Heart left ventricle (tissue), 16 donors: ENCODE measurements around the gene PCCA. TPM values are rescaled to one million over a fixed set of nuclear protein-coding genes. Genes with fewer than 3 reads are reported as not detected.

Source experiments
- ATAC-seq, 4 donors: fragments of 200-7000 bp; cut with Tn5 transposase; one replicate each; pipeline ENCODE4 v1.9.1; 2020 to 2022; ENCODE audit warnings: moderate library complexity in 4 of 4, mild to moderate bottlenecking in 3 of 4, moderate number of reproducible peaks in 1 of 4
- DNase-seq, 5 donors: peaks; one replicate each; pipeline ENCODE4 v3.0.0-alpha.2; 2020
- H3K27ac ChIP-seq, 12 donors: fragments of 200-600 bp; sonication (generic) in 4 of 12; one replicate each; pipeline versions ENCODE4 v1.5.0 to v1.8.0; 2016 to 2022; ENCODE audit warnings: mild to moderate bottlenecking in 2 of 12
- H3K27me3 ChIP-seq, 9 donors: fragments of 200-600 bp; sonication (generic) in 2 of 9; one replicate each; pipeline versions ENCODE4 v1.5.1 to v1.8.0; 2016 to 2022; ENCODE audit warnings: mild to moderate bottlenecking in 3 of 9
- H3K36me3 ChIP-seq, 9 donors: fragments of 200-600 bp; sonication (generic) in 2 of 9; one replicate each; pipeline versions ENCODE4 v1.5.0 to v1.8.0; 2018 to 2022; ENCODE audit warnings: mild to moderate bottlenecking in 2 of 9
- H3K4me1 ChIP-seq, 12 donors: fragments of 200-600 bp; sonication (generic) in 4 of 12; one replicate each; pipeline versions ENCODE4 v1.5.0 to v1.8.0; 2016 to 2022; ENCODE audit warnings: mild to moderate bottlenecking in 3 of 12
- H3K4me3 ChIP-seq, 12 donors: fragments of 200-600 bp; sonication (generic) in 4 of 12; one replicate each; pipeline versions ENCODE4 v1.5.0 to v1.8.0; 2017 to 2022; ENCODE audit warnings: mild to moderate bottlenecking in 9 of 12, moderate library complexity in 4 of 12
- H3K9me3 ChIP-seq, 12 donors: fragments of 200-600 bp; sonication (generic) in 4 of 12; one replicate each; pipeline versions ENCODE4 v1.5.0 to v1.8.0; 2016 to 2022; ENCODE audit warnings: mild to moderate bottlenecking in 1 of 12
- POLR2A ChIP-seq, 2 donors: fragments of 450-650 bp; IDR thresholded peaks; one replicate each; pipeline ENCODE4 v1.6.1; 2017; ENCODE audit warnings: antibody characterized with exemption in 2 of 2, mild to moderate bottlenecking in 2 of 2, moderate library complexity in 2 of 2
- WGBS, 4 donors: extraction: QIAGEN DNeasy Blood & Tissue Kit in 2 of 4; methylation state at CpG; one replicate each; pipeline versions ENCODE4 v1.1.5 to v1.1.7; 2013 to 2018; 5-methylcytosine and 5-hydroxymethylcytosine counted together
- intact Hi-C, 10 donors: fragments of 100-400 bp; cut with DNase I; formaldehyde crosslinking; loops; one replicate each; pipeline versions ENCODE4 v1.11.1 to v1.14.2; 2022
- long read RNA-seq, 3 donors: library from polyadenylated mRNA; unstranded; transcript quantifications; one replicate each; pipeline ENCODE4 v2.0.0, GENCODE V29; 2020 to 2021
- polyA plus RNA-seq, 2 donors: library from polyadenylated mRNA; stranded (reverse); fragments of 200-250 nt; gene quantifications; one replicate each; pipeline ENCODE4 v1.2.3, GENCODE V29; 2013
- total RNA-seq, 9 donors: library from RNA; depleted of rRNA in 2 of 9; stranded (reverse); fragments of >200 nt in 2 of 9; fragmentation: NEBNext Ultra II Directional in 3 of 9; extraction: Animal tissue kit (Norgen Biotek cat#: 25700) in 3 of 9; gene quantifications; one replicate each; pipeline versions ENCODE4 v1.1.0 to v1.2.4, GENCODE V29; 2016 to 2023
- TF ChIP-seq, protein P1 (sequence below), 12 donors: fragments of 200-600 bp; sonication (generic) in 4 of 12; IDR thresholded peaks; one replicate each; pipeline versions ENCODE4 v1.5.0 to v1.8.0; 2018 to 2022; ENCODE audit warnings: antibody characterized with exemption in 12 of 12, mild to moderate bottlenecking in 5 of 12
- donor health status: ischemic (EF 13 %, LVEDD 7.1; RV severe dilation, severe dysfunction).
- donor health status: healthy with polysubstance abuse.
- donor health status: DM: no; HTN: yes; CAD: no.
- donor health status: DM: no; HTN: no; CAD: no.
- donor health status: ischemic (EF 25% LVEDD 6.9; RV normal size, moderate dysfunction).
- donor health status: ischemic (EF 25% LVEDD 5.7; RV mildly dilated, moderate dysfunction).
- donor health status: healthy.
- donor health status: DM: yes; HTN: yes; CAD: no.
- donor health status: ischemic (EF 35%, LVEDD 5.7; RV mildly dilated, moderate dysfunction).
- donor health status: nonischemic (EF 11% LVEDD 7.7; RV severe dilation, severe dysfunction).
- donor health status: DM: yes; HTN: yes; CAD: no.
- donor health status: PGD.
- donor health status: ischemic (EF 29% LVEDD 5.4; RV normal size, mild dysfunction).
- donor health status: nonischemic (EF 23%, LVEDD 6.1; RV moderate dilation, normal function).

PCCA gene, protein sequence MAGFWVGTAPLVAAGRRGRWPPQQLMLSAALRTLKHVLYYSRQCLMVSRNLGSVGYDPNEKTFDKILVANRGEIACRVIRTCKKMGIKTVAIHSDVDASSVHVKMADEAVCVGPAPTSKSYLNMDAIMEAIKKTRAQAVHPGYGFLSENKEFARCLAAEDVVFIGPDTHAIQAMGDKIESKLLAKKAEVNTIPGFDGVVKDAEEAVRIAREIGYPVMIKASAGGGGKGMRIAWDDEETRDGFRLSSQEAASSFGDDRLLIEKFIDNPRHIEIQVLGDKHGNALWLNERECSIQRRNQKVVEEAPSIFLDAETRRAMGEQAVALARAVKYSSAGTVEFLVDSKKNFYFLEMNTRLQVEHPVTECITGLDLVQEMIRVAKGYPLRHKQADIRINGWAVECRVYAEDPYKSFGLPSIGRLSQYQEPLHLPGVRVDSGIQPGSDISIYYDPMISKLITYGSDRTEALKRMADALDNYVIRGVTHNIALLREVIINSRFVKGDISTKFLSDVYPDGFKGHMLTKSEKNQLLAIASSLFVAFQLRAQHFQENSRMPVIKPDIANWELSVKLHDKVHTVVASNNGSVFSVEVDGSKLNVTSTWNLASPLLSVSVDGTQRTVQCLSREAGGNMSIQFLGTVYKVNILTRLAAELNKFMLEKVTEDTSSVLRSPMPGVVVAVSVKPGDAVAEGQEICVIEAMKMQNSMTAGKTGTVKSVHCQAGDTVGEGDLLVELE
- total RNA-seq = 10 to 100 TPM; 30.7 to 67.0 (median 44.6) TPM
- 10 to 100 TPM; 25.6 to 31.7 TPM for polyA plus RNA-seq
- long read RNA-seq, donor 1, transcript PCCA-202 (24 exons, 2,494 nt) = major isoform, 63 of 90 reads
- long read RNA-seq, donor 1, transcript PCCA-201 (23 exons, 2,418 nt) = minor isoform, 10 of 90 reads
- long read RNA-seq, donor 1, partial matches to known transcripts = 3 of 90 reads
- long read RNA-seq, donor 1, other reads (novel, unspliced or antisense) = 13 of 90 reads
- long read RNA-seq, donor 2, transcript PCCA-202 (24 exons, 2,494 nt) = major isoform, 142 of 209 reads
- long read RNA-seq, donor 2, transcript PCCA-201 (23 exons, 2,418 nt) = minor isoform, 26 of 209 reads
- long read RNA-seq, donor 2, partial matches to known transcripts = 9 of 209 reads
- long read RNA-seq, donor 2, other reads (novel, unspliced or antisense) = 29 of 209 reads
- long read RNA-seq, donor 3, transcript PCCA-202 (24 exons, 2,494 nt) = major isoform, 40 of 53 reads
- long read RNA-seq, donor 3, partial matches to known transcripts = 0 of 53 reads
- long read RNA-seq, donor 3, other reads (novel, unspliced or antisense) = 9 of 53 reads

DNA sequence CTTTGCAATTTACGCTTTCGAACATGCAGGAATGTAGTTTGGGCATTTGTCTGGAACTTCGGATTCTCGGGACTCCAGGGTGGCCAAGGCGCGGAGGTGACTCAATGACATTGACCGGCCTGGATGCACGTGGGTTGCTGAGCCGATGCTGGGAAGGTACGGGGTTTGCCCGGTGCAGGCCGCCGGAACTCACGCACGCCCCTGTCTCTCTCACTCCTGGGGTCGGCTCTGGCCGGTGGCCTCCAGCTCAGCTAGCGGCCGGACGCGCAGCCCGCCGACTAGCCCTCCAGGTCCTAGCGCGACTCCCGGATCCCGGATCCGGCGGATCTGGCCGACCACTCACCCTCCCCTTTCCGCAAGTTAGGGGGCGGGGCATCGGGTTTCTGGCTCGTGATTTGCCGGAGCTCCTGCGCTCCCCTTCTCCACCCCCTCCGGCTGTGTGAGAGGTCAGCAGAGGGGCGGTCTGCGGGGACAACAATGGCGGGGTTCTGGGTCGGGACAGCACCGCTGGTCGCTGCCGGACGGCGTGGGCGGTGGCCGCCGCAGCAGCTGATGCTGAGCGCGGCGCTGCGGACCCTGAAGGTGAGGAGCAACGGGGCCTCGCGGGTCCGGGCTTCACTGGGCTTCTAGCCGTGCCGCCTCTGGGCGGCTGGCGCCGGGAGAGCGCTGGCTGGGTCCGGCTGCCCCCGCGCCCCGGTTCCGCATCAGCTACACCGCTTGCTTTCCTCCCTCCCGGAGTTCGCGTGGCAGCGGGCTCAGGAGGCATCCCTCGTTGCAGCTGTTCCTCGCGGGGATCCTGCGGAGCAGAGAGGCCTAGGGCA is at the start of gene PCCA:
TSS of gene PCCA (plus strand) at position 450 of the 821 bp plus-strand sequence. CDS start at position 478, 28 bp downstream.
- H3K4me3 ChIP-seq = peak within 1 kb of the TSS; percentile 74 to 97 (median 90)
- ATAC-seq (peak; percentile 99 to 100 (median 100)), DNase-seq (peak; percentile 97 to 98 (median 97))
- H3K9me3 ChIP-seq = no peaks in the 10 kb centered on the region
- intact Hi-C loops = loop anchor here in 1 of 10 donors (5.0 kb wide), 1 partner anchor 583 kb away; the partner anchor contains the start of gene TMTC4
- H3K27me3 ChIP-seq = no peaks in the 10 kb centered on the region
- WGBS, 4 donors = 0 to 1% (median 0%) methylated on average over 41 to 77 of the region's 77 CpGs
- TF ChIP-seq, protein P1, sequence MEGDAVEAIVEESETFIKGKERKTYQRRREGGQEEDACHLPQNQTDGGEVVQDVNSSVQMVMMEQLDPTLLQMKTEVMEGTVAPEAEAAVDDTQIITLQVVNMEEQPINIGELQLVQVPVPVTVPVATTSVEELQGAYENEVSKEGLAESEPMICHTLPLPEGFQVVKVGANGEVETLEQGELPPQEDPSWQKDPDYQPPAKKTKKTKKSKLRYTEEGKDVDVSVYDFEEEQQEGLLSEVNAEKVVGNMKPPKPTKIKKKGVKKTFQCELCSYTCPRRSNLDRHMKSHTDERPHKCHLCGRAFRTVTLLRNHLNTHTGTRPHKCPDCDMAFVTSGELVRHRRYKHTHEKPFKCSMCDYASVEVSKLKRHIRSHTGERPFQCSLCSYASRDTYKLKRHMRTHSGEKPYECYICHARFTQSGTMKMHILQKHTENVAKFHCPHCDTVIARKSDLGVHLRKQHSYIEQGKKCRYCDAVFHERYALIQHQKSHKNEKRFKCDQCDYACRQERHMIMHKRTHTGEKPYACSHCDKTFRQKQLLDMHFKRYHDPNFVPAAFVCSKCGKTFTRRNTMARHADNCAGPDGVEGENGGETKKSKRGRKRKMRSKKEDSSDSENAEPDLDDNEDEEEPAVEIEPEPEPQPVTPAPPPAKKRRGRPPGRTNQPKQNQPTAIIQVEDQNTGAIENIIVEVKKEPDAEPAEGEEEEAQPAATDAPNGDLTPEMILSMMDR (IDR thresholded peaks at IDR 0.05) = peak in 1 of 12 donors; percentile 15
- peak in 1 of 2 donors; percentile 82 for TF ChIP-seq POLR2A (IDR thresholded peaks at IDR 0.05)
- peak within 1 kb of the TSS in 11 of 12 donors; percentile 68 to 84 (median 79) for H3K27ac ChIP-seq
- H3K36me3 ChIP-seq = no peaks in the 10 kb centered on the region
- H3K4me1 ChIP-seq = peaks cover 0 to 32% (median 16%) of the 10 kb centered on the region in 12 donors

DNA sequence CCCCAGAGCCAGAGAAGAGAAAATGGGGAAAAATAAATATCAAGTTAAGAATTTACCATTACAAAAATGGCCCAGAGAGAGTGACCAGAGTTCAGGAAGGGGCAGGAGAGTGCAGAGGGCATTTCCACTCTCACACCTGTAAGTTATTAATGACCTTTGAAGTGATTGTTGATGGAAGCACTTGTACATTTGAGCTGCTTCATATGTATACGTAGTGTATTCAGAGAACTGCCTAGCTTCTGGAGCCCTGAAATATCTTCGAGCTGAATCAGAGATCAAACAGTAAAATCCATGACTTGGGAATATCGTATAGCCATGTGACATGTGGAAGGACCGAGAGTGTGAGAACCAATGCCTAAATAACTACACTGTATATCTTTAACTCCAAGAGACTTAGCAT is 49.2 kb upstream of the PCCA start:
- intact Hi-C loops = no loop called here
- TF ChIP-seq POLR2A (IDR thresholded peaks at IDR 0.05) = no peak
- TF ChIP-seq, protein P1 (IDR thresholded peaks at IDR 0.05) = no peak
- H3K36me3 ChIP-seq = no peaks in the 10 kb centered on the region
- no peak for DNase-seq
- no peaks in the 10 kb centered on the region for H3K9me3 ChIP-seq
- WGBS, 4 donors = 45 to 51% (median 49%) methylated on average over 4 of the region's 4 CpGs
- ATAC-seq = no peak
- peaks cover 0 to 12% (median 0%) of the 10 kb centered on the region in 9 donors for H3K27me3 ChIP-seq
- no peak overlapping the region for H3K27ac ChIP-seq
- H3K4me1 ChIP-seq = no peaks in the 10 kb centered on the region
- no peak overlapping the region for H3K4me3 ChIP-seq

DNA sequence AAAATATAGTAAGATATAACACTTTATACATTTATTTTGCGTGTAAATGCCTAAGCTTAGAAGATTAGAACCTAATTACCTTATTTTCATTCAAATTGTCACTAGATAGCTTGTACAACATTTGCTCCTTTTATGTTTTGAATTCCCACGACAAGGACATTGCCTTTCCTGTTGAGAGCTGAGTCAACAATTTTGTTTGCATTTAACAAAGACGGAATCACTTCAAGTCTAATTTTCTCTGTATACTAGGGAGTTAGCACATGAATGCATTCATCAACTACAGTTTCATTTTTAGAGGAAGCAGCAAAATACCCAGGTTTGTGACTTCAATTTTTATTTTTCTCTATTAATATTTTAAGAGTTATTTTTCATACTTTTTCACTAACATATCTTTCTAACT is 48.7 kb upstream of the PCCA start:
- H3K4me3 ChIP-seq = no peak overlapping the region
- H3K27me3 ChIP-seq = peaks cover 0 to 12% (median 0%) of the 10 kb centered on the region in 9 donors
- no peaks in the 10 kb centered on the region for H3K4me1 ChIP-seq
- H3K27ac ChIP-seq = no peak overlapping the region
- ATAC-seq (no peak), DNase-seq (no peak)
- no peaks in the 10 kb centered on the region for H3K9me3 ChIP-seq
- WGBS, 4 donors = 39 to 49% (median 44%) methylated on average over 3 of the region's 3 CpGs
- TF ChIP-seq, protein P1 (IDR thresholded peaks at IDR 0.05) = no peak
- TF ChIP-seq POLR2A (IDR thresholded peaks at IDR 0.05) = no peak
- intact Hi-C loops = no loop called here
- no peaks in the 10 kb centered on the region for H3K36me3 ChIP-seq
